SH-SY5Y (cell line): ENCODE data around the gene UNC5C.

Source experiments
- GATA2 ChIP-seq: IDR thresholded peaks from 2 replicates; pipeline ENCODE4 v1.6.1; 2011; ENCODE audit warnings: mild to moderate bottlenecking, low read depth, low read length
- GATA3 ChIP-seq: IDR thresholded peaks from 2 replicates; pipeline ENCODE4 v1.6.1; 2011; ENCODE audit warnings: low read depth, mild to moderate bottlenecking, low read length, moderate library complexity

- no peak for TF ChIP-seq GATA2
- TF ChIP-seq GATA3 = no peak
These were observed 122.3 kb downstream of the UNC5C start for GRCh38 chr4:95426455-95426854.
